A673 (cell line): ENCODE data around the gene ZNF341.

Source experiments
- CTCF ChIP-seq: fragments of 300-800, 200-600 bp; sonication (generic); conservative IDR thresholded peaks from 2 replicates; pipeline ENCODE4 v1.5.1; 2017; ENCODE audit warnings: low read depth, mild to moderate bottlenecking, antibody characterized with exemption, low read length, moderate library complexity, mixed read lengths
- EZH2 ChIP-seq: fragments of 200-600 bp; sonication (generic); IDR thresholded peaks from 2 replicates; pipeline ENCODE4 v1.6.1; 2017; ENCODE audit warnings: borderline replicate concordance, low read depth, mild to moderate bottlenecking, mixed read lengths, antibody characterized with exemption, low read length; ENCODE audit not compliant: poor library complexity, severe bottlenecking

GRCh38 chr20:33697129-33697528 lies 34.7 kb upstream of the ZNF341 start:
- no peak for TF ChIP-seq EZH2
- no peak for TF ChIP-seq CTCF
